Mucosa of rectum (tissue), 2 donors: ENCODE measurements around the gene LCE1C.

Source experiments
- H3K27ac ChIP-seq, 2 donors: one replicate each; pipeline ENCODE4 v1.7.0; 2013; ENCODE audit warnings: inconsistent platforms in 2 of 2, low read depth in 2 of 2, low read length in 2 of 2
- H3K27me3 ChIP-seq, 2 donors: one replicate each; pipeline ENCODE4 v1.7.0; 2013; ENCODE audit warnings: low read length in 2 of 2; ENCODE audit not compliant: control insufficient read depth in 2 of 2, insufficient read depth in 2 of 2
- H3K36me3 ChIP-seq, 2 donors: one replicate each; pipeline ENCODE4 v1.7.0; 2013; ENCODE audit warnings: low read length in 2 of 2; ENCODE audit not compliant: control insufficient read depth in 2 of 2, insufficient read depth in 2 of 2
- H3K4me1 ChIP-seq, 2 donors: one replicate each; pipeline ENCODE4 v1.7.0; 2013; ENCODE audit warnings: low read length in 2 of 2, mild to moderate bottlenecking in 1 of 2; ENCODE audit not compliant: control insufficient read depth in 2 of 2, insufficient read depth in 2 of 2
- H3K4me3 ChIP-seq, 2 donors: one replicate each; pipeline ENCODE4 v1.7.0; 2013; ENCODE audit warnings: low read length in 2 of 2
- H3K9ac ChIP-seq, 2 donors: one replicate each; pipeline ENCODE4 v1.7.0; 2013; ENCODE audit warnings: low read length in 2 of 2, low read depth in 1 of 2, mild to moderate bottlenecking in 1 of 2
- H3K9me3 ChIP-seq, 2 donors: one replicate each; pipeline ENCODE4 v1.7.0; 2013; ENCODE audit warnings: low read length in 2 of 2; ENCODE audit not compliant: control insufficient read depth in 2 of 2
- donor health status: healthy.
- donor health status: Normal muscosa, but diverticular disease.

Gene LCE1C

GRCh38 chr1:152760551-152761190, 45.8 kb downstream of the LCE1C start:
- Histone ChIP-seq H3K9ac (no peak overlapping the region), H3K4me1 (no peaks in the 10 kb centered on the region), H3K27me3 (no peaks in the 10 kb centered on the region), H3K36me3 (no peaks in the 10 kb centered on the region), H3K27ac (no peak overlapping the region), H3K9me3 (no peaks in the 10 kb centered on the region), H3K4me3 (no peak overlapping the region)

DNA sequence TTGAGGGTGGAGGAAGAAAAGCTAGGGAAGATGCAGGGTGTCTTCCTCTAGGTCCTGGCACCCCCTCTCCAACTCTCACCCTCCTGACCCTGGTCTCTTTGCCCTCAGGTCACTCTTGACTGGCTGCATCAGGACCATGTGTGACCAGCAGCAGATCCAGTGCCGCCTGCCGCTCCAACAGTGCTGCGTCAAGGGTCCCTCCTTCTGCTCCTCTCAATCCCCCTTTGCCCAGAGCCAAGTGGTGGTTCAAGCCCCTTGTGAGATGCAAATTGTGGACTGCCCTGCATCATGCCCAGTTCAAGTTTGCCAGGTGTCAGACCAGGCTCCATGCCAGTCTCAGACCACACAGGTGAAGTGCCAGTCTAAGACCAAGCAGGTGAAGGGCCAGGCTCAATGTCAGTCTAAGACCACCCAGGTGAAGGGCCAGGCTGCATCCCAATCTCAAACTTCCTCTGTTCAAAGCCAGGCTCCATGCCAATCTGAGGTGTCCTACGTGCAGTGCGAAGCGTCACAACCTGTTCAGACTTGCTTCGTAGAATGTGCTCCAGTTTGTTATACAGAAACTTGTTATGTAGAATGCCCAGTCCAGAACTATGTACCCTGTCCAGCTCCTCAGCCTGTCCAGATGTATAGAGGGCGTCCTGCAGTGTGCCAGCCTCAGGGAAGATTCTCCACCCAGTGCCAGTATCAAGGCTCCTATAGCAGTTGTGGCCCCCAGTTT, 46.8 kb downstream of the LCE1C start:
- Histone ChIP-seq H3K27ac (no peak overlapping the region), H3K27me3 (no peaks in the 10 kb centered on the region), H3K4me1 (no peaks in the 10 kb centered on the region), H3K4me3 (no peak overlapping the region), H3K9ac (no peak overlapping the region), H3K9me3 (no peaks in the 10 kb centered on the region), H3K36me3 (no peaks in the 10 kb centered on the region)

DNA sequence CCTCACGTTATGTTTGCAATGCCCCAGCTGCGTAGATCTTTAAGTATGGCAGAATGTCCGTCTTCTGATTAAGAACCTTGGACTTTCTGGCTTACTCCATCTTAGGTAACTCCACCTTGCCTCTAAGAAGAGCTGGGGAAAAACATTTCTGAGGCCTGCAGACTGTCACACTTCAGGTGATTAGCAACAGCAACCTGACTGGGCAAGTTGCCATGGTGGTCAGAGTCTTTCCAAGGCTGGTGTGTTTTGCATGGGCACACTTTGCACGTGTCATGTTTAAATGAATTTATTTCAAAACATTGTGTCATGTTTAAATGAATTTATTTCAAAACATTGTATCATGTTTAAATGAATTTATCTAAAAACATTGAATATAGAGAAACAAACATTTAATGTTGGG, 47.8 kb downstream of the LCE1C start:
- no peaks in the 10 kb centered on the region for H3K27me3 ChIP-seq
- no peaks in the 10 kb centered on the region for H3K4me1 ChIP-seq
- H3K27ac ChIP-seq, result no peak overlapping the region
- no peaks in the 10 kb centered on the region for H3K9me3 ChIP-seq
- no peaks in the 10 kb centered on the region for H3K36me3 ChIP-seq
- H3K4me3 ChIP-seq, result no peak overlapping the region
- no peak overlapping the region for H3K9ac ChIP-seq

GRCh38 chr1:152757747-152758146, 48.7 kb downstream of the LCE1C start, which contains the start of gene KPRP:
Gene KPRP (plus strand): TSS chr1:152758025. CDS start chr1:152759589, 1,564 bp downstream.
- H3K27ac ChIP-seq, result no peak within 1 kb of the TSS
- no peak within 1 kb of the TSS for H3K9ac ChIP-seq
- H3K27me3 ChIP-seq, result no peaks in the 10 kb centered on the region
- H3K36me3 ChIP-seq, result no peaks in the 10 kb centered on the region
- no peaks in the 10 kb centered on the region for H3K4me1 ChIP-seq
- H3K4me3 ChIP-seq, result no peak within 1 kb of the TSS
- no peaks in the 10 kb centered on the region for H3K9me3 ChIP-seq

DNA sequence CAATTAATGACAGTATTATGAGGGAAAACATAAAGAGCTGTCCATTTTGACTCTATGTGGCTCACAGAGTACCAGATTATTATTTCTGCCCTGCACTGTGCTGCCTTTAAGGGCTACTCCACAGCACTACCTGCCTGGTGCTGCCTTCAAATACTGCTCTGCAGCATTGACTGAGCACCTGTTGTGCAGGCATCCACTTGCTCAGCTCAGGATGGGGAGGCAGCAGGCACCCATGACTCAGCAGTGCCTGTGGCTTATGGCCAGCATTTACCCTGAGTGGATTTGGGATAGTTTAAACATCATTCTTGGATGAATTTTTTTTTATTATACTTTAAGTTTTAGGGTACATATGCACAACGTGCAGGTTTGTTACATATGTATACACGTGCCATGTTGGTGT, 49.6 kb downstream of the LCE1C start:
- H3K4me3 ChIP-seq, result no peak overlapping the region
- H3K4me1 ChIP-seq, result no peaks in the 10 kb centered on the region
- no peak overlapping the region for H3K9ac ChIP-seq
- no peak overlapping the region for H3K27ac ChIP-seq
- H3K36me3 ChIP-seq, result no peaks in the 10 kb centered on the region
- no peaks in the 10 kb centered on the region for H3K27me3 ChIP-seq
- no peaks in the 10 kb centered on the region for H3K9me3 ChIP-seq
